Inflammatory macrophage treated with lipopolysaccharide for 1 hour (primary cell): ENCODE results near the gene PDXDC1.
"Not testable (repeated sequence)": the region's sequence is repeated elsewhere in the genome, so short reads cannot be mapped to it uniquely, and the experiment has no call there.

Source experiments
- DNase-seq, 2 donors: peaks; one replicate each; pipeline ENCODE4 v3.0.0-alpha.2; 2020 to 2022

PDXDC1 gene

GRCh38 chr16:15071916-15072769 lies 97.3 kb downstream of the PDXDC1 start:
- not testable (repeated sequence) for DNase-seq

- DNase-seq, result no peak
Measured at GRCh38 chr16:15073101-15073500, 98.3 kb downstream of the PDXDC1 start.

- DNase-seq, result not testable (repeated sequence)
Measured at GRCh38 chr16:15076161-15076560, 101.3 kb downstream of the PDXDC1 start.

- DNase-seq, result not testable (repeated sequence)
Measured at GRCh38 chr16:15080883-15081282, 106.1 kb downstream of the PDXDC1 start.

GRCh38 chr16:15082788-15083187 lies 108.0 kb downstream of the PDXDC1 start:
- DNase-seq, result not testable (repeated sequence)

- DNase-seq, result not testable (repeated sequence)
Measured at GRCh38 chr16:15090663-15091269, 115.9 kb downstream of the PDXDC1 start.

GRCh38 chr16:15093571-15093954 lies 118.7 kb downstream of the PDXDC1 start:
- peak; percentile 22 to 32 for DNase-seq

- DNase-seq, result peak; percentile 84 to 86
Measured at GRCh38 chr16:15093955-15094827, 119.4 kb downstream of the PDXDC1 start, which contains the start of gene RRN3. RRN3 (minus strand) TSS chr16:15094272; CDS start chr16:15094233, 39 bp downstream.

GRCh38 chr16:15096583-15096972 lies 121.8 kb downstream of the PDXDC1 start:
- DNase-seq, result not testable (repeated sequence)

- not testable (repeated sequence) for DNase-seq
Measured at GRCh38 chr16:15099366-15099909, 124.6 kb downstream of the PDXDC1 start.

- DNase-seq, result not testable (repeated sequence)
Measured at GRCh38 chr16:15100372-15100987, 125.7 kb downstream of the PDXDC1 start.

GRCh38 chr16:15127641-15128425 lies 153.0 kb downstream of the PDXDC1 start:
- not testable (repeated sequence) for DNase-seq

GRCh38 chr16:15130256-15130932 lies 155.6 kb downstream of the PDXDC1 start:
- not testable (repeated sequence) for DNase-seq

GRCh38 chr16:15130943-15131700 lies 156.3 kb downstream of the PDXDC1 start:
- DNase-seq, result not testable (repeated sequence)

- DNase-seq, result not testable (repeated sequence)
Measured at GRCh38 chr16:15132719-15133428, 158.0 kb downstream of the PDXDC1 start.

- DNase-seq, result not testable (repeated sequence)
Measured at GRCh38 chr16:15133554-15133953, 158.7 kb downstream of the PDXDC1 start.

GRCh38 chr16:15134752-15135482 lies 160.1 kb downstream of the PDXDC1 start:
- not testable (repeated sequence) for DNase-seq
